ENCODE results near the gene CRTAC1. TPM values are rescaled to one million over a fixed set of nuclear protein-coding genes. Genes with fewer than 3 reads are reported as not detected.
A peak's percentile ranks its signal among the peaks of the same experiment; 100 is the strongest.

Gene CRTAC1
- total and polyA plus RNA-seq, 8 donors = 2.5 to 44.0 (median 4.4) TPM

DNA sequence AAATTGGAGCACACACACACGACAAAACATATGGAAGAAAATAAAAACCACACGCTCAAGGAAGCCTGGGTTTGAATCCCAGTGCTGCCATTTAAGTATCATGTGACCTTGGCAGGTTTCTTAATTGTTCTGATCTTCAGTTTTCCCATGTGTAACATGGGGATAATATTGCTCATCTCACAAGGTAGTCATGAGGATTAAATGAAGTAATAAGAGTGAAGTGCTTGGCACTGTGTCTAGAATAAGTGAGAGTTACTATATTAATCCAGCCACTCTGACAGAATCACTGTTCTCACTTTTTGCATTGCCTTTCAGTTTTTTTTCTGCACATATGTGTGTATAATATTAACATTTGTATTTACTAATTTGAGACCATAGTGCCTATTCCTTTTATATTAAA is 137.5 kb downstream of the CRTAC1 start:
- intact Hi-C loops (cut with DNase I) = no loop called here
- peak overlapping the region in 1 of 2 donors; percentile 80 for H3K27ac ChIP-seq
- ATAC-seq = no peak

DNA sequence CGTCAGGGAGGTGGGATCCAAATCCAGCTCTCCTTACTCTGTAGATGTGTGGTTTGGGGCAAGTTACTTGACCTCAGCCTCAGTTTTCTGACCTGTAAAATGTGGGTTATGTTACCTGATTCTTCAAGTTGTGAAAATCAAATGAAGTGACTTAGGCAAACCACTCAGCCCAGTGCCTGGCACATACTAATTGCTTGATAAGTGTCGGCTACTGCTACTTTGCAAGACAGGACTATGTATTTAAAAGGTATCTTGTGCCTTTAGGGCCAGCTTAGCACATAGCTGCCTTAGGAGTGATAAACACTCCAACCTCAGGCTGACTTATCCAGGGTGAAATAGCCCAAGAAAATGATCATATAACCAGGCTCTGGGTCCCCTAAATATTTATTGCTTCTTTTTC is 137.9 kb downstream of the CRTAC1 start:
- intact Hi-C loops (cut with DNase I) = no loop called here
- no peaks in the 10 kb centered on the region for H3K4me1 ChIP-seq
- H3K27ac ChIP-seq = peak overlapping the region; percentile 70 to 80
- ATAC-seq (peak; percentile 52), DNase-seq (no peak)
- no peaks in the 10 kb centered on the region for H3K36me3 ChIP-seq
- TF ChIP-seq, protein P1, sequence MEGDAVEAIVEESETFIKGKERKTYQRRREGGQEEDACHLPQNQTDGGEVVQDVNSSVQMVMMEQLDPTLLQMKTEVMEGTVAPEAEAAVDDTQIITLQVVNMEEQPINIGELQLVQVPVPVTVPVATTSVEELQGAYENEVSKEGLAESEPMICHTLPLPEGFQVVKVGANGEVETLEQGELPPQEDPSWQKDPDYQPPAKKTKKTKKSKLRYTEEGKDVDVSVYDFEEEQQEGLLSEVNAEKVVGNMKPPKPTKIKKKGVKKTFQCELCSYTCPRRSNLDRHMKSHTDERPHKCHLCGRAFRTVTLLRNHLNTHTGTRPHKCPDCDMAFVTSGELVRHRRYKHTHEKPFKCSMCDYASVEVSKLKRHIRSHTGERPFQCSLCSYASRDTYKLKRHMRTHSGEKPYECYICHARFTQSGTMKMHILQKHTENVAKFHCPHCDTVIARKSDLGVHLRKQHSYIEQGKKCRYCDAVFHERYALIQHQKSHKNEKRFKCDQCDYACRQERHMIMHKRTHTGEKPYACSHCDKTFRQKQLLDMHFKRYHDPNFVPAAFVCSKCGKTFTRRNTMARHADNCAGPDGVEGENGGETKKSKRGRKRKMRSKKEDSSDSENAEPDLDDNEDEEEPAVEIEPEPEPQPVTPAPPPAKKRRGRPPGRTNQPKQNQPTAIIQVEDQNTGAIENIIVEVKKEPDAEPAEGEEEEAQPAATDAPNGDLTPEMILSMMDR (IDR thresholded peaks at IDR 0.05) = no peak
- H3K4me3 ChIP-seq = no peak overlapping the region
- H3K9me3 ChIP-seq = no peaks in the 10 kb centered on the region
- peaks cover 0 to 49% of the 10 kb centered on the region in 2 donors for H3K27me3 ChIP-seq

More for the DNA sequence above, 137.5 kb downstream of the CRTAC1 start:
- no peak overlapping the region for H3K4me3 ChIP-seq
- H3K9me3 ChIP-seq = no peaks in the 10 kb centered on the region
- peaks cover 0 to 49% of the 10 kb centered on the region in 2 donors for H3K27me3 ChIP-seq
- no peaks in the 10 kb centered on the region for H3K36me3 ChIP-seq
- DNase-seq = no peak
- TF ChIP-seq, protein P1 (IDR thresholded peaks at IDR 0.05) = no peak
- no peaks in the 10 kb centered on the region for H3K4me1 ChIP-seq

DNA sequence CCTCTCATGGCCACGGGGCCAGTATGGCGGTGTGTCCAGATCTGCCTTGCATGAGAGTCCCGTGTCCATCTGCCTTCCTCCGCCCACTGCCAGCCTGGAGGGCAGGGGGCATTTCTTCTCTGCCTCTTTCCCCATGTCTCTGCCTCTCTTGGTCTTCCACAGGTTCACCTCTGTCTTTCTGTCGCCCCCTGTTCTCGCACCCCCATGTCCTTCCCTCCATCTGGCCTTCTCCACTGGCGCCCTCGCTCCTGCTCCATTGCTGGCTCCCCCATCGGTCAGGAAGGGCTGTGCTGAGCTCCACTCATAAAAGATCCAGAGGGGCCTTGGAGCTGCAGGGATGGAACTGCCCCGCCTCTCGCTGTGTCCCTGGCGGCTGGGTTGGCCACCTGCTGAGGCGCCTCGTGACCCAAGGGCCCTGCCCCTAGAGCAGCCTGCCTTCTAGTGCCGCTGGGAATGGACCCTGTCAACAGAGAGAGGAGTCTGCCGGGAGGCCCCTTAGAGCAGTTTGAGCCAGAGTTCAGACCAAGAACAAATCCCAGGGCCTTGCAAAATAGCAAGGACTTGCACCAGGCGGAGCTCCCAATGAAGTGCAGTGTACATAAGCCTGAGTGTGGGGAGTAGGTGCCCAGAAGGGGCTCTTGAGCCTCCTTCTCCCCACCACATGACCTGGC is 138.8 kb downstream of the CRTAC1 start:
- Histone ChIP-seq H3K9me3 (no peaks in the 10 kb centered on the region), H3K27me3 (peaks cover 0 to 44% of the 10 kb centered on the region in 2 donors), H3K27ac (peak overlapping the region; percentile 70 to 79), H3K4me3 (no peak overlapping the region), H3K36me3 (no peaks in the 10 kb centered on the region), H3K4me1 (no peaks in the 10 kb centered on the region)
- intact Hi-C loops (cut with DNase I) = no loop called here
- TF ChIP-seq, protein P1 (IDR thresholded peaks at IDR 0.05) = no peak
- peak; percentile 74 for ATAC-seq
- DNase-seq = peak in 3 of 4 donors; percentile 85 to 88 (median 87)

DNA sequence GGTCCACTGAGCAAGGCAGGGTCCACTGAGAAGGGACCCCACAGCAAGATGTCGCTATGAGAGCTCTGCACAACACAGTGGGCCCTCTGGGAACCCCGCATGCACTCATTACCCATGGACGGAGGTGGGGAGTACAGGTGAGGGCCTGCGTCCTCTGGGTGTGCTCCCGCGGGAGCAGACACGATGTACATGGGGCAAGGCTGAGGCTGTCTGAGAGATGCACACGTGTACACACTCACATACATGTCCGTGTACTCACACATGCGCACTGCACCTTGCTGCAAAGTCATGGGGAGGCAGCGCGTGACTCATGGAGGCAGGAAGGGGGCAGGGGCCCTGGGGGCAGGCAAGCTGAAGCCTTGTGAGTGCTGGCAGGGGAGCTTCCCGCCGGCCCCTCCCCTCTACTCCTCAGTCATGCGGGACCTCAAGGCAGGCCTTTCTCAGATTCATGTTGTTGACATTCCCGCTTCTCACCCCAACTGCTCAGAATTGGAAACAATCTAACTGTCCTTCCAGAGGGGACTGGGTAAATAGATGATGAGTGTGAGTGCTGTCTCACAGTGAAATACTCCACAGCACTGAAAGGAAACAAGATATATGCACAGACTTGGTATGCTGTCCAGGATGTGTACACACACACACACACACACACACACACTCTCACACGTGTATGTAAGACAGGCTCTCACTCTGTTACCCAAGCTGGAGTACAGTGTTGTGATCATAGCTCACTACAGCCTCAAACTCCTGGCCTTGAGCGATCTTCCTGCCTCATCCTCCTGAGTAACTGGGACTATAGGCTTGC is 140.8 kb downstream of the CRTAC1 start:
- Histone ChIP-seq H3K4me1 (no peaks in the 10 kb centered on the region), H3K27ac (peak overlapping the region; percentile 62 to 79), H3K4me3 (no peak overlapping the region), H3K9me3 (no peaks in the 10 kb centered on the region), H3K36me3 (no peaks in the 10 kb centered on the region), H3K27me3 (peaks cover 0 to 25% of the 10 kb centered on the region in 2 donors)
- DNase-seq = peak in 3 of 4 donors; percentile 48 to 87 (median 75)
- intact Hi-C loops (cut with DNase I) = no loop called here
- TF ChIP-seq, protein P1 (IDR thresholded peaks at IDR 0.05) = no peak
- ATAC-seq = peak; percentile 30

DNA sequence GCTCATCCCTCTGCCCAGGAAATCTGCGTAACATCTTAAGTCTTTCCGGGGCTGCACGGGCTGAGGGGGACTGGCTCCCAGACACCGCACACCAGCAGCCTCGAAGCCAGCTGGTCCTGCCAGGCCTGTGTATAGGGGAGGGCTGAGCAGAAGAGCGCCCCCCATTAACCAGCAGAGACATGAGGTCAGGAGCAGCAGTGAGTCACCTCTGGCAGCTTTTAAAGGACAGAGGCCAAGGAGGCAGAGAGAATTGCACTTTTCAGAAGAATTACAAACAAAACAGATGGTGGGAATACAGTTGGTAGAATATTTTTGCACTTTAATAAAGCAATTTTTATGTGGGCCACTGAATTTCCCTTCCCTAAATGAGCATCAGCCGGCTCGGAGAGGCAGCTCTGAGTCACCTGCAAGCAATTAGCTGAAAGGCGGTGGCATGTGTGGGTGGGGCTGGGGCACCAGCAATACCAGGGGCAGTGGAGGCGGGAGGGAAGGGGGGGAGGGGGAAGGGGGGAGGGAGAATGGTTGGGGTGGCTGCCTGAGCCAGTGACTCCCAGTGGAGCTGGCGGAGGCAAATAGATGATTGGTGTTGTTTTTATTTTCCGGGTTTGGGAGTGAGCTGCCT is 141.7 kb downstream of the CRTAC1 start:
- TF ChIP-seq, protein P1 (IDR thresholded peaks at IDR 0.05) = no peak
- intact Hi-C loops (cut with DNase I) = no loop called here
- H3K27me3 ChIP-seq = peaks cover 0 to 16% of the 10 kb centered on the region in 2 donors
- H3K36me3 ChIP-seq = no peaks in the 10 kb centered on the region
- no peak overlapping the region for H3K4me3 ChIP-seq
- H3K27ac ChIP-seq = peak overlapping the region; percentile 56 to 62
- ATAC-seq (peak; percentile 55), DNase-seq (peak in 2 of 4 donors; percentile 52 to 82)
- H3K4me1 ChIP-seq = no peaks in the 10 kb centered on the region
- no peaks in the 10 kb centered on the region for H3K9me3 ChIP-seq

Data from left lung (tissue), 10 donors.